ENCODE measurements around the gene OR2G6. TPM values are rescaled to one million over a fixed set of nuclear protein-coding genes. Genes with fewer than 3 reads are reported as not detected.
"Not testable (repeated sequence)": the region's sequence is repeated elsewhere in the genome, so short reads cannot be mapped to it uniquely, and the experiment has no call there.

The OR2G6 gene
- total and polyA plus RNA-seq, 9 of the 15 experiments (the other 6 are each of a cell fraction or from before 2014, with no cell fraction given), result not detected

DNA sequence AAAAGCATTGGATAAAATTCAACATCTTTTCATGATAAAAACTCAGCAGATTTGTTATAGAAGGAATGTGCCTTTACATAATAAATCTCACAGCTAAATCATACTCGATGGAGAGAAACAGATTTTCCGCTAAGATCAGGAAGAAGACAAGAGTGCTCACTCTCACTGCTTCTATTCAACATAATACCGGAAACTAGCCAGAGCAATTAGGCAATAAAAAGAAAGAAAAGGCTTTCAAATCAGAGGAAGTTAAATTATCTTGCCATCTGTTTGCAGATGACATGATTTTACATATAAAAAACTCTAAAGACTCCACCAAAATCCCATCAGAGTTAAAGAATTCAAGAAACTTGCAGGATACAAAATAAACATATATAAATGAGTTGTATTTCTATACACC is 62.9 kb downstream of the OR2G6 start:
- H3K9ac ChIP-seq (ENCODE audit: insufficient read depth in 1 of 2, low read depth in 2 of 2, low read length in 2 of 2); ATAC-seq; H3K9me3 ChIP-seq (replicated peaks; ENCODE audit: control insufficient read depth, insufficient read depth, low read depth, low read length); DNase-seq (ENCODE audit: extremely low read depth in 1 of 4, low spot score in 3 of 4); H3K36me3 ChIP-seq (ENCODE audit: control insufficient read depth, insufficient read depth, low read length); H3K9me1 ChIP-seq (ENCODE audit: control insufficient read depth, insufficient read depth, low read length); CTCF ChIA-PET (ENCODE audit: low intra/inter-chr PET ratio); H4K20me1 ChIP-seq (replicated peaks; ENCODE audit: control insufficient read depth, insufficient read depth, low read length); intact Hi-C loops (cut with micrococcal nuclease); BruUV-seq (replicated peaks); H3K4me2 ChIP-seq (ENCODE audit: insufficient read depth, low read length); H3K27me3 ChIP-seq (ENCODE audit: control insufficient read depth in 2 of 2, insufficient read depth in 2 of 2, low read length in 2 of 2); POLR2A ChIA-PET; H3K4me1 ChIP-seq (replicated peaks in 1 of 2; ENCODE audit: control insufficient read depth in 2 of 2, insufficient read depth in 2 of 2, low read length in 2 of 2); H3K4me3 ChIP-seq; H3K79me2 ChIP-seq (ENCODE audit: control insufficient read depth, insufficient read depth, low read length); H3K27ac ChIP-seq (ENCODE audit: extremely low read depth, low read depth, low read length); FAIRE-seq; H2AFZ ChIP-seq (ENCODE audit: low read depth, low read length): not testable (repeated sequence)
- WGBS (ENCODE audit: insufficient coverage, low coverage, missing lambda C conversion rate), result 20% methylated on average over 1 of the region's 3 CpGs
- in situ Hi-C loops (cut with MboI), result loop anchor here (5.0 kb wide), 1 partner anchor 99 kb away; the partner anchor contains the start of gene OR2T3

DNA sequence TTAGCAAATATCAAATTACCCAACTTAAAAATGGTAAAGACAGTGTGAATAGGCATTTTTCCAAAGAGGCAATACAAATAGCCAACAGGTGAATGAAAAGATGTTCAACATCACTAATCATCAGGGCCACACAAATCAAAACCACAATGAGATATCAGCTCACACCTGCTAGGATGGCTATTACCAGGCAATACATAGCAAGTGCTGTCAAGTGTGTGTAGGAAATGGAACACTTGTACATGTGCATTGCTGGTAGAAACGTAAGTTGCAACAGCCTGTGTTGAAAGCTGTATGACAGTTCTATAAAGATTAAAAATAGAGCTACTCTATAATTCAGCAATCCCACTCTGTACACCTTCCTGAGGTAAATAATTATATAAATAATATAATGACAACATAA is 64.2 kb downstream of the OR2G6 start:
- intact Hi-C loops (cut with micrococcal nuclease); POLR2A ChIA-PET; H3K27ac ChIP-seq (ENCODE audit: extremely low read depth, low read depth, low read length); H4K20me1 ChIP-seq (replicated peaks; ENCODE audit: control insufficient read depth, insufficient read depth, low read length); H3K4me3 ChIP-seq; H3K9ac ChIP-seq (ENCODE audit: insufficient read depth in 1 of 2, low read depth in 2 of 2, low read length in 2 of 2); H3K9me3 ChIP-seq (replicated peaks; ENCODE audit: control insufficient read depth, insufficient read depth, low read depth, low read length); ATAC-seq; H3K79me2 ChIP-seq (ENCODE audit: control insufficient read depth, insufficient read depth, low read length); H3K4me1 ChIP-seq (replicated peaks in 1 of 2; ENCODE audit: control insufficient read depth in 2 of 2, insufficient read depth in 2 of 2, low read length in 2 of 2); H3K36me3 ChIP-seq (ENCODE audit: control insufficient read depth, insufficient read depth, low read length); BruUV-seq (replicated peaks); H3K27me3 ChIP-seq (ENCODE audit: control insufficient read depth in 2 of 2, insufficient read depth in 2 of 2, low read length in 2 of 2); H3K9me1 ChIP-seq (ENCODE audit: control insufficient read depth, insufficient read depth, low read length); H2AFZ ChIP-seq (ENCODE audit: low read depth, low read length); FAIRE-seq; CTCF ChIA-PET (ENCODE audit: low intra/inter-chr PET ratio); DNase-seq (ENCODE audit: extremely low read depth in 1 of 4, low spot score in 3 of 4); H3K4me2 ChIP-seq (ENCODE audit: insufficient read depth, low read length): not testable (repeated sequence)
- WGBS (ENCODE audit: insufficient coverage, low coverage, missing lambda C conversion rate), result no CpG with 5 or more reads among the region's 1 CpG
- in situ Hi-C loops (cut with MboI), result loop anchor here (5.0 kb wide), 1 partner anchor 100 kb away; the partner anchor contains the start of gene OR2T3

DNA sequence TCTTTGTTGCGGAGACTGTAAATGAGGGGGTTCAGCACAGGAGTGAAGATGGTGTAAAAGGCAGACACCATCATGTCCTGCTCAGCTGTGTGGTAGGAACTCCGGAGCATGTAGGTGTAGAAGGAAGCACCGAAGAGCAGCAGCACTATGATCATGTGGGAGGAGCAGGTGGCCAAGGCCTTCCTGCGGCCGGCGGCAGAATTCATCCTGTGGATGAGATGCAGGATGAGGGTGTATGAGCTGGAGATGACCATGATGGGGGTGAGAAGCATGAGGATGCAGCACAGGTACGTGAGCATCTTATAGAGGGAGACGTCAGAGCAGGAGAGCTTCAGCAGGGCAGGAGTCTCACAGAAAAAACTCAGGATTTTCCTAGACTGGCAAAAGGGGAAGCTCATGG is 66.0 kb downstream of the OR2G6 start:
- 0% methylated on average over 5 of the region's 8 CpGs for WGBS (ENCODE audit: insufficient coverage, low coverage, missing lambda C conversion rate)
- H4K20me1 ChIP-seq (replicated peaks; ENCODE audit: control insufficient read depth, insufficient read depth, low read length); BruUV-seq (replicated peaks); POLR2A ChIA-PET; H3K4me3 ChIP-seq; FAIRE-seq; H2AFZ ChIP-seq (ENCODE audit: low read depth, low read length); H3K9ac ChIP-seq (ENCODE audit: insufficient read depth in 1 of 2, low read depth in 2 of 2, low read length in 2 of 2); H3K79me2 ChIP-seq (ENCODE audit: control insufficient read depth, insufficient read depth, low read length); ATAC-seq; H3K4me1 ChIP-seq (replicated peaks in 1 of 2; ENCODE audit: control insufficient read depth in 2 of 2, insufficient read depth in 2 of 2, low read length in 2 of 2); intact Hi-C loops (cut with micrococcal nuclease); H3K4me2 ChIP-seq (ENCODE audit: insufficient read depth, low read length); H3K36me3 ChIP-seq (ENCODE audit: control insufficient read depth, insufficient read depth, low read length); H3K27me3 ChIP-seq (ENCODE audit: control insufficient read depth in 2 of 2, insufficient read depth in 2 of 2, low read length in 2 of 2); H3K27ac ChIP-seq (ENCODE audit: extremely low read depth, low read depth, low read length); DNase-seq (ENCODE audit: extremely low read depth in 1 of 4, low spot score in 3 of 4); H3K9me3 ChIP-seq (replicated peaks; ENCODE audit: control insufficient read depth, insufficient read depth, low read depth, low read length); H3K9me1 ChIP-seq (ENCODE audit: control insufficient read depth, insufficient read depth, low read length); CTCF ChIA-PET (ENCODE audit: low intra/inter-chr PET ratio): not testable (repeated sequence)
- in situ Hi-C loops (cut with MboI), result loop anchor here (5.0 kb wide), 1 partner anchor 102 kb away; the partner anchor contains the start of gene OR2T3

DNA sequence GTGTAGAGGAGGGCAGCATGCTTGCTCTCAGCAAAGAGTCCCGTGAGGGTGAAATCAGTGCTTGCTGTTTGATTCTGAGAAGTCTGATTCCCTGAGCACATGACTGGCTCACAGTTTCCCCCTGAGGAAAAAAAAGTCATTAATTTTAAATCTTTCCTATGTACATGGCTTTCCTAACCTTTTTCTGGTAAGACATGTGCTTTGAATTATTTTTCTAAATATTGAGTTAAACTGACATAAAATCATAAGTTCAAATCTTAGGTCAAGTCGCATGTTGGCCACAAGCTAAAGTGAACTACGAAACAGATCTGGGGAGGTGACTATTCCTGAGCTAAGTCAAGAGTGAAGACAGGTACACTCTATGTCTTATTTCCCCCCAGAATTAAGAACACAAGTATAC is 66.8 kb downstream of the OR2G6 start, which contains the start of gene OR2T34:
Gene OR2T34, minus strand, starts transcription at position 101 of the 400 bp plus-strand sequence. Its CDS starts 0 bp downstream, at position 101.
- H4K20me1 ChIP-seq (replicated peaks; ENCODE audit: control insufficient read depth, insufficient read depth, low read length); H3K4me1 ChIP-seq (replicated peaks in 1 of 2; ENCODE audit: control insufficient read depth in 2 of 2, insufficient read depth in 2 of 2, low read length in 2 of 2); POLR2A ChIA-PET; CTCF ChIA-PET (ENCODE audit: low intra/inter-chr PET ratio); intact Hi-C loops (cut with micrococcal nuclease); H3K27me3 ChIP-seq (ENCODE audit: control insufficient read depth in 2 of 2, insufficient read depth in 2 of 2, low read length in 2 of 2); H3K27ac ChIP-seq (ENCODE audit: extremely low read depth, low read depth, low read length); ATAC-seq; H3K9me1 ChIP-seq (ENCODE audit: control insufficient read depth, insufficient read depth, low read length); FAIRE-seq; DNase-seq (ENCODE audit: extremely low read depth in 1 of 4, low spot score in 3 of 4); H3K4me3 ChIP-seq; H3K4me2 ChIP-seq (ENCODE audit: insufficient read depth, low read length); H3K9ac ChIP-seq (ENCODE audit: insufficient read depth in 1 of 2, low read depth in 2 of 2, low read length in 2 of 2); H3K79me2 ChIP-seq (ENCODE audit: control insufficient read depth, insufficient read depth, low read length); BruUV-seq (replicated peaks); H3K9me3 ChIP-seq (replicated peaks; ENCODE audit: control insufficient read depth, insufficient read depth, low read depth, low read length); H2AFZ ChIP-seq (ENCODE audit: low read depth, low read length); H3K36me3 ChIP-seq (ENCODE audit: control insufficient read depth, insufficient read depth, low read length): not testable (repeated sequence)
- in situ Hi-C loops (cut with MboI), result loop anchor here (5.0 kb wide), 1 partner anchor 102 kb away; the partner anchor contains the start of gene OR2T3
- WGBS (ENCODE audit: insufficient coverage, low coverage, missing lambda C conversion rate), result 0% methylated on average over 1 of the region's 3 CpGs

Data from K562 (cell line).